ENCODE results near the gene LAIR1.
"Not testable (repeated sequence)": the region's sequence is repeated elsewhere in the genome, so short reads cannot be mapped to it uniquely, and the experiment has no call there.

LAIR1 gene

DNA sequence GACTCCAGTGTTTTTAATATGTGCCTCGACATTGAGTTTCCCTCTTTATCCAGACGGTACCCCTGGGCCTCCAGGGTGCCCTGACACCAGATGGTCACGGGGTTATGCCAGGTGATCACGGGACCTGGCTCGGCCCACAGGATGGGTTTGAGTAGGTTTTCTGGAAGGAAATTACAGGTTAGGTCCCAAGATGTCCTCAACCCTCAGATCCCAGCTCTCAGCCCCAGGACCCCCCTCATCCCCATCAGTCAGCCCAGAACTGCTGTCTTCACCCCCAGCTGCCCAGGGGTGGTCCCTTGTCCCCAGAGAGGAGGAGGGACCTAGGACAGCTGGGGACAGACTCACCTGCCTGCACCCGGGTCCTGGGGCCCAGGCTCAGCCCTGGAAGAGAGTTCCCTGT is 26.2 kb downstream of the LAIR1 start:
- no peak for DNase-seq

DNA sequence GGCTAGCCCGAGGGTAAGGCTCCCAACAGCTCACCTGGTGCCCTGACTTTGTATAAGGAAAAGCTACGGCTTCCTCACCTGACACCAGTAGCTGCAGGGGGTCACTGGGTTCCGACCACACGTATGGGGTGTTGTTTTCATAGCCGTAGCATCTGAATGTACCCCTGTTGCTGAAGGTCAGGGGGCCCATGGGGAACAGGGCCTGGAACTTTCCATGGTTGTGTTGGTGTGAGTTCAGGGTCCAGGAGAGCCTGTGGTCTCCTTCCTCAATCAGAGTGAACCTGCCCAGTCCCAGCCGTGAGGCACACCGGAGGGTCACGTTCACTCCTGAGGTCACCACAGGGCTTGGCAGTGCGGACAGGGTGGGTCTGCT is 26.9 kb downstream of the LAIR1 start:
- DNase-seq = no peak

DNA sequence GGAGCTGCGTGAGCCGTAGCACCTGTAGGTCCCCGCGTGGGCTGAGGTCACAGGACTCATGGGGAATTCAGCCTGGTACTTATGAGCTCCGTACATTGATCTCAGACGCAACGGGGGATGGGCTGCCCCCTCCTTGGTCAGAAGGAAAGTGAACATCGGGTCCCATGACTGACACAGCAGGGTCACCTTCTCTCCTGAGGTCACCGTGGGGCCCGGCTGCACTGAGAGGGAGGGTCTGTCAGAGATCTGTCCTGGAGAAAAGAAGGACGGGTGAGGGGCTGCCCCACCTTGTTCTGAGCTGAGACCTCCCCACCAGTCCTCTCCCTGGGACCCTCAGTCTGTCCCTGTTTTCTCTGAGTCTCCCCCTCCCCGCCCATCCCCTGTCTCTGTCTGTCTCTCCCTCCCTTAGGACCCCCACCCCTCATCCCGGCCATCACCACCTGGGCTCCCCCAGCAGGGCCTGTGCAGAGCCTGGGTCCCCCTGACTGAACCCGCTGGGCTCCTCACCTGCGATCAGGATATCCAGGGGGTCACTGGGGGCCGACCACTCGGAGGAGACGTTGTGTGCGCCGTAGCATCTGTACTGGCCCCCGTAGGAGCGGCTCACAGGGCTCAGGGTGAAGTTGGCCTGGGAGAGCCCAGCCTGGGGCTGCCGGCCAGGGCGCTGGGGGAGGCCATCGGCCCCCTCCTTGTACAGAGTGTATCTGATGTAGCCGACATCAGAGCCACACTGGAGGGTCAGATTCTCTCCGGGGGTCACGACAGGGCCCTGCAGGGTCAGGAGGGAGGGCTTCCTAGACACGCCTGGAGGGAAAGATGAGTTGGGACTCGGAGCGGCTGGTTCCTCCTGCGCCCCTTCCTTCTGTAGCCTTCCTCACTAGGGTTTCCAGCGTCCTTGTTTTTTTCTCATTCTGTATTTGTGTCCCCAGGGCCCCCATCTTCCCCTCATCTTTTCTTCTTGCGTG is 27.6 kb downstream of the LAIR1 start:
- DNase-seq = no peak

DNA sequence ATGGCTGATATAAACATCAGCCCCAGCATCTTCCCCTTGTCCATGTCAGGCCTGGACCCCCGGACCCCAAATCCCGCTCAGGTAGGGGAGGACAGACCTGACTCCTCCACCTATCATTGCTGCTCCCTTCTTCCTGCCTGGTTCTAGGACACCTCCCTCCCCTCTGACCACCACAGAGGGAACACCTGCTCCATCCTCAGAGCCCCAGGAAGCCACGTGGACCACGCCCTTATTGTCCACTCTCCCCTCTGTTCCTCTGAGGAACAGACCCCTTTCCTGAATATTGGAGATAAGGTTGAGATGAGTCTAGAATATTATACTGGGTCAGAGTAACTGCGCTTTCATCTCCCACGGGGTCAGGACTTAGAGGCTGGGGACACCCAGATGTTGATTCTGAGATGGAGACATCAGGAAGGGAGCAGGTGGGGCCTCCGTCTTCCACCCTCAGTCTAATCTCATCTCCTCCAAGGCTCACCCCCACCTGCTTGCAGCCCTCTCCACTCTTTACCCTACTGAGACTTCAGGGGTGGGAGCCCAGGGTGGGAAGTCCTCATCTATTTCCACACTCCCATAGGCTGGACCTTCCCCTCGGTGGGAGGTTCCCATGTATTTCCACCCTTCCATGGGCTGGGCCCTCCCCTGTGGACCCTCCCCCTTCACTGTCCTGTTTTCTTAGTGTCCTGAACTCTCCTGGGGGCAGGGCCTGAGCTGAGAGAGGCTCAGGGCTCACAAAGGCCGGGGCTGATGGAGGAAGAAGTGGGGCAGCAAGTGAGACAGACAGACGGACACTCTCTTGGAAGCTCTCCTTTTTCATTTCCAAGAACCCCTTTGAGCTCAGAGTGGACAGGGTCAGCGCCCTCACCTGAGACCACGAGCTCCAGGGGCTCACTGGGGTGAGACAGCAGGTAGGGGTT is 28.5 kb downstream of the LAIR1 start:
- DNase-seq = no peak

DNA sequence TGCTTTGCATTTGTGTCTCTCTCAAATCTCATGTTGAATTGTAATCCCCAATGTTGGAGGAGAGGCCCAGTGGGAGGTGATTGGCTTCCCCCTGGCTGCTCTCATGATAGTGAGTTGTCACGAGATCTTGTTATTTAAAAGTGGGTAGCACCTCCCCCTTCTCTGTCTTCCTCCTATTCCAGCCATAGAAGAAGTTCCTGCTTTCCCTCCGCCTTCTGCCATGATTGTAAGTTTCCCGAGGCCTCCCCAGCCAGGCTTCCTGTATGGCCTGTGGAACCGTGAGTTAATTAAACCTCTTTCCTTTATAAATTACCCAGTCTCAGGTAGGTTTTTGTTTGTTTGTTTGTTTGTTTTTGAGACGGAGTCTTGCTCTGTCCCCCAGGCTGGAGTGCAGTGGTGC is 29.6 kb downstream of the LAIR1 start:
- DNase-seq = no peak

DNA sequence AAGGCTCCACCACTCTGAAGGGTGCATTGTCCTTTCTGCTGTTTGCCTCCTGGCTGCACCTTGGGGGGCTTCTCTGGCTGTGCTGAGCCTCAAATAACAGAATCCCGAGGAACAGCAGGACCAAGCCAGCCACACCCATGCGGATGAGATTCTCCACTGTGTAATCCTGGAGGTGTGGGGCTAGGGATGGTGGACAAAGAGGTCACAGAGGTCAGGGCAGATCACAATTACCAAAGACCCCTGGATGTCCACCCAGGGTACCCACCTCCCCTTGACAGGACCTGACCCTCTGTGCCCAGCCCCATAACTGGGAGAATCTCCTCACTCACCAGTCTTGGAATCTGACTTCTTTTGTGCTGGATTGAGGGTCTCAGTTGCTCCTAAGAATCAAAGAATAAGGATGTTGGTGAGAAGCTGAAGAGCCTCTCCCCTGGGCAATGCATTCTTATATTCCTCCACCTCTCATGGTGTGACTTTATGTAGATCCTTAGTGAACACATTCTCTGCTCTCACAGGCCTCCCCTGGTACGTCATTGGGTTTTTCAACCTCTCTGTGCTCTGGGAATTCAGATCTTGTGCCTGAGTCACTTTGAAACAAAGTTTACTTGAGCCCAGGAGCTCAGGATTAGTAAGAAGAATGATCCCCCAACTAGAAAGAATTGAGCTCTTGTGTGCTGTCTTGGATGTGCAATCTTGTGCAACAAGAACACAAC is 31.0 kb downstream of the LAIR1 start:
- DNase-seq = no peak

DNA sequence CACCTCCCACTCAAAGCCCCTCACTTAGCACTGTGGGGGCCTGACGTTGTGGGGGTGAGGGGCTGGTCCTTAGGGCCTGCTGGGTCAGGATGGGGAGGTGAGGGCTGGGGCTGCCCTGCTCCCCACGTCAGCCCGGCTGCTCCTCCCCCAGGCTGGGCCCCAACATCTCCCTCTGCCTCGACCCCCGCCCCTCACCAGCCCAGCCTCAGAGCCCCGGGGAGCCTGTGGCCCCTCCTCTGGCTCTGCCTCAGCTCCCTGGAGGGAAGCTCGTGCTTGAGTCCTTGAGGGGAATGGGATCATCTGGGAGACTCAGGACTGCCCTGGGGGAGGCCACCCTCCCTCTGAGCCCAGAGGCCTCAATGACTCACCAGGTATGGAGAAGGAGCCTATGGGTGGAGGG is 32.6 kb downstream of the LAIR1 start:
- no peak for DNase-seq

DNA sequence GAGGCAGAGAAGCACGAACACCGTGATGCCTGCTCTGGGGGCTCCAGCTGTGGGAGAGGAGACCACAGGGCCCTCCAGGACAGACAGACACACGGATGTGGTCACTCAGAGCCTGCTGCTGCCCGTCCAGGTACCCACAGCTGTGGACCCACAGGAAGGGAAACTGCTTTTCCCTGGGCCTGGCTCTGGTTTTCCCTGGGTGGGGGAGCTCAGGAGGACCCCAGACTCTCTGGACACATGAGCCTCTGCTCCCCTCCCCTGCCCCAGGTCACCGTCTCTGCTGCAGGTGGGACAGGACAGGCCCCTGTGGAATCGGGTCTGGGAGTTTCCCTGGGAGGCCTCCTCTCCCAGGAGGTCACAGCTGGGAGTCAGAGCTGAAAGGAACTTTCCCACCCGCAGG is 33.1 kb downstream of the LAIR1 start:
- DNase-seq = no peak

DNA sequence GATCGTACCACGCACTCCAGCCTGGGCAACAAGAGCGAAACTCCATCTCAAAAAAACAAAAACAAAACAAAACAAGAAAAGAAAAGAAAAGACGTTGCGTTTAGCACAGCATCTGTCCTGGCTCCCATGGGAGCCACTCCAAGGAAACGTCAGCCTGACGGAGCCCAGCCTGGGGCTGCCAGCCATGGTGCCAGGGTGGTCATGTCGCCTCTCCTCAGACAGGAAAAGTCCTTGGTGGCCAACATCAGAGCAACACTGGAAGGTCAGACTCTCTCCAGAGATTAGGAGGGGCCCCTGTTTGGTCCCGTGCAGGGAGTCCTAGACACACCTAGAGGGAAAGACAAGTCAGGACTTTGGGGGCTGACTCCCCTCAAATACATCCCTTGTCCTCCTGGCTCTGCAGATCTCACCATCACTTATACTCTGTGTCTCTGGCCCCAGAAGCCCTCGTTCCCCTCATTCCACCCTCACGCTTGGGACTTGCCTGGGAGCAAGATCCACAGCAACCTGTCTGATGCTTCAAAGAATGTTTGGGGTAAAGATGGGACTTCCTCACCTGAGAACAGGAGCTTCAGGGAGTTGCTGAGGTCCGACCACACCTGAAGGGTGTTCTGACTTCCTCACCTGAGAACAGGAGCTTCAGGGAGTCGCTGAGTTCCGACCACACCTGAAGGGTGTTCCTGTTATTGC is 35.1 kb downstream of the LAIR1 start:
- DNase-seq = no peak

DNA sequence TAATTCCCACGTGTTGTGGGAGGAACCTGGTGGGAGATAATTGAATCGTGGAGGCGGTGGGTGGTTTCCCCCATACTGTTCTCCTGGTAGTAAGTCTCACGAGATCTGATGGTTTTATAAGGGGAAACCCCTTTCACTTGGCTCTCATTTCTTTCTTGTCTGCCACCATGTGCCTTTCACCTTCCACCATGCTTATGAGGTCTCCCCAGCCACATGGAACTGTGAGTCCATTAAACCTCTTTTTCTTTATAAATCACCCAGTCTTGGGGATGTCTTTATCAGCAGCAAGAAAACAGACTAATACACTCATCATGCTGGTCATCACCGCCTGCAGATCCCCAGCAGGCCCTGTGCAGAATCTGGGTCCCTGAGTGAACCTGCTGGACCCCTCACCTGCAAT is 36.0 kb downstream of the LAIR1 start:
- not testable (repeated sequence) for DNase-seq

DNA sequence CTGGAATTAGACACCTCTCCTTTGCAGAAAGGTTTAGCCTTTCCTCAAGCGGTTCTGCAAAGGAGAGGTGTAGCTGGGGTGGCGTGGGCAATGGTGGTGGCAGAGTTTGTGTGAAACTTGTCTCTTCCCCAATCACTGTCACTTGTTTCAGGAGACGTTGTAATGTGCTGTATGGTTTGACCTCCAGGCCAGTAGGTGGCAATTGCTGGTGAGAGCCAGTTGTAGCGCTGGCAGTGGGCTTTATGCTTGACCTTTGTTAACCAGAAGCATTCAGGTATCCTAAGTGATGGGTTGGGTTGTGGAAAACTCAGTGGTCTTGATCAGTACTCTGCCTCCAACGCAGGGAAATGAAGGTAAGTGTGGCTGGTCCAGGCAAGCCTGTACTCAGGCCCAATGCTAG is 39.1 kb downstream of the LAIR1 start:
- no peak for DNase-seq

DNA sequence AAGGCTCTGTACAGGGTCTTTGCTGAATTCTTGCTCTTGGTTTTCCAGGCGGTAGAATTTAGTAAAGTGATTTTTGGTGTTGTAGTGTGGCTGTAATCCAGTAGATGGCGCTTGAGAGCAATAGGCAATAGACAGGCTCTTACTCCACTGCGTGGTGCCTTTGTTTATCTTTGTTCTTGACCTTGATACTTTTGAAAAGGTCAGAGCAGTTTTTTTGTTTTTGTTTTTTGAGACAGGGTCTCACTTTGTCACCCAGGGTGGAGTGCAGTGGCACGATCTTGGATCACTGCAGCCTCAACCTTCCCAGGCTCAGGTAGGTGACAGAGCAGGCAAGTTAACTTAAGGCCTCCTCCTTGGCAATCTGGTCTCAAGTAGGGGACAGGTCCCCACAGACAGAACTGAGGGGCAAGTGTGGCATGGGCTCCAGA is 39.5 kb downstream of the LAIR1 start:
- peak; percentile 0 for DNase-seq

DNA sequence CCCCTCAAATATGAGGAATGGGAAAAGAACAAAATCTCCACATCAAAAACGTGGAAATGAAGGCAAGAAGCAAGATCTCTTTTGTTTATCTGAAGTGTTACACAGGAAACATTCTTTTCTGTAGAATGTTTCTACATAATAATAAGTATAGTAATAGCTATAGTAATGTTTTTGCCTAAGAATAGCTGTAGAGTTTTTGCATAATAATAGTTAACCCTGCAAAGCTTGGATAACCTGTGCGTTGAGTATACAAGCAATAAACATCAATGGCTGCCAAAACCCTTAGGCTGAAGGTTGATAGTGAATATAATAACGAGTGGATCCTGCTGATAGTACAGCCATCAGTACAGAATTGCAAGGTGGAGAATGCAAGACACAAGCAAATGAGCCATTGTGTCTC is 40.7 kb downstream of the LAIR1 start:
- no peak for DNase-seq

DNA sequence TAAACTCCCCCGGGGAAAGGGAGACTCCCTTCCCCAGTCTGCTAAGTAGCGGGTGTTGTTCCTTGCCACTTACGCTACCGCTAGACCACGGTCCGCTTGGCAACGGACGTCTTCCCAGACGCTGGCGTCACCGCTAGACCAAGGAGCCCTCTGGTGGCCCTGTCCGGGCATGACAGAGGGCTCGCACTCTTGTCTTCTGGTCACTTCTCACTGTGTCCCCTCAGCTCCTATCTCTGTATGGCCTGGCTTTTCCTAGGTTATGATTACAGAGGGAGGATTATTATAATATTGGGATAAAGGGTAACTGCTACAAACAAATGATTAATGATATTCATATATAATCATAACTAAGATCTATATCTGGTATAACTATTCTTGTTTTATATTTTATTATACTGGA is 41.8 kb downstream of the LAIR1 start:
- not testable (repeated sequence) for DNase-seq

DNA sequence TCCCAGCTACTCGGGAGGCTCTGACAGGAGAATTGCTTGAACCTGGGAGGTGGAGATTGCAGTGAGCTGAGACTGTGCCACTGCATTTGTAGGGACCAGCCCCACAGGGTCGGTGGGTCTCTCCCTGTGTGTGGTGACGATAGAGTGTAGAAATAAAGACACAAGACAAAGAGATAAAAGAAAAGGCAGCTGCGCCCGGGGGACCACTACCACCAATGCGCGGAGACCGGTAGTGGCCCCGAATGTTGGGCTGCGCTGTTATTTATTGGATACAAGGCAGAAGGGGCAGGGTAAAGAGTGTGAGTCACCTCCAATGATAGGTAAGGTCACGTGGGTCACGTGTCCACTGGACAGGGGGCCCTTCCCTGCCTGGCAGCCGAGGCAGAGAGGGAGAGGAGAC is 42.4 kb downstream of the LAIR1 start:
- not testable (repeated sequence) for DNase-seq

DNA sequence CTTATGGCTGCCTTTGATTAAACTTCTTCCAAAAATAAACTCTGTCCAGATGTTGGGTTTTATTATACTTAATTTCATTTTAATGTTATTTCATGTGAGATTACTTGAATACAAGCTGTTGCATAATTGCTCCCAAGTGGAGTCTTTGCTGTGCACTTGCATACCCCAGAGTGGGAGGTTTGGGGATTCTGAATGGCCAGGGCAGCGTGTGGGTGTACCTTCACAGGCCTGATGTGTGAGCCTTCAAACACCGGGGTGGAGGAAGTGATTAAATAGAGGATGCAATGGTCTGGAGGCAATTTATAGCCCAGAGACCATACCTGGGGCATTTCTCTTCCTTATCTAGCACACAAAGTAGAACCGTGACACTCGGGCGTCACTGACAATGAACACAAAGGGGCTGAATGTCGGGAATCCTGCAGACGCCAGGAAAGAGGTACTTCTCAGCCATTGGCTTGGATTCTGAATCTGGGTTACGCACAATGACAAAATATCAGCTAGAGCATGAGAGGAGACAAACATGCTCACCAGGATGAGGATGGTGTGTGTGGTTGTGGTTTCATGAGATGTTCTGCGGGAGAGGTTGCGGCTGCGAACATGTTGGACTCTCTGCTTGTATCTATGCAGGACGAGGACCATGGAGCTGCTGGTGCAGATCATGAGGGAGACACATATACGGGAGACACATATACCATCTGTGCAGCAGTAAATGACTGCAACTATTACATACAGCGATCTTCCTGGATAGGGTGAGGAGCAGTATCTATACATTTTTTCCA is 44.6 kb downstream of the LAIR1 start:
- no peak for DNase-seq

DNA sequence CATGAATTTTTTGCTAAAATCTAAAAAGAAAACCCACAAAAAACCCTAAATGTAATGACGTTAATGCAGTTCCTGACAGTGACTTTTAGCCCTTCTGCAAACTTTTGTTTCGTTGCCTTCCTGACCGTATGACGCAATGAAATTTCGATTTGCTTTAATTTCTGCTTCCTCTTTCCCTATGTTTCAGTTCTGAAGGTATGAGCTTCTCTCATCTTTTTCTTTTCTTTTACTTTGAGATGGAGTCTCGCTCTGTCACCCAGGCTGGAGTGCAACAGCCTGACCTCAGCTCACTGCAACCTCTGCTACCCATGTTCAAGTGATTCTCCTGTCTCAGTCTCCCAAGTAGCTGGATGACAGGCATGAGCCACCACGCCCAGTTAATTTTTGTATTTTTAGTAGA is 45.7 kb downstream of the LAIR1 start:
- no peak for DNase-seq

DNA sequence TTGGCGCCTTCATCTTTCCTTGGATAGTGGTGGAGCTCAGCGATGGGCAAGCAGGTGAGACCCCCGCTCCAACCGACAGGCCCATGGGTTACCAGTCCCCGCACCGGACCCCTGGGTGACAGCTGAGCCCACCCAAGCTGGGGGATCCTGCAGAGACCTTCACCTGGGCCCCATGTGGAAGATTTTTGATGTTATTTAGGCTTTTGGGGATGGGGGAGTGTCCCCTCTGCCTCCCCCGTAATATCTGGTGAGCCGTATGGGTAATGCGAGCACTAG is 46.8 kb downstream of the LAIR1 start:
- no peak for DNase-seq

DNA sequence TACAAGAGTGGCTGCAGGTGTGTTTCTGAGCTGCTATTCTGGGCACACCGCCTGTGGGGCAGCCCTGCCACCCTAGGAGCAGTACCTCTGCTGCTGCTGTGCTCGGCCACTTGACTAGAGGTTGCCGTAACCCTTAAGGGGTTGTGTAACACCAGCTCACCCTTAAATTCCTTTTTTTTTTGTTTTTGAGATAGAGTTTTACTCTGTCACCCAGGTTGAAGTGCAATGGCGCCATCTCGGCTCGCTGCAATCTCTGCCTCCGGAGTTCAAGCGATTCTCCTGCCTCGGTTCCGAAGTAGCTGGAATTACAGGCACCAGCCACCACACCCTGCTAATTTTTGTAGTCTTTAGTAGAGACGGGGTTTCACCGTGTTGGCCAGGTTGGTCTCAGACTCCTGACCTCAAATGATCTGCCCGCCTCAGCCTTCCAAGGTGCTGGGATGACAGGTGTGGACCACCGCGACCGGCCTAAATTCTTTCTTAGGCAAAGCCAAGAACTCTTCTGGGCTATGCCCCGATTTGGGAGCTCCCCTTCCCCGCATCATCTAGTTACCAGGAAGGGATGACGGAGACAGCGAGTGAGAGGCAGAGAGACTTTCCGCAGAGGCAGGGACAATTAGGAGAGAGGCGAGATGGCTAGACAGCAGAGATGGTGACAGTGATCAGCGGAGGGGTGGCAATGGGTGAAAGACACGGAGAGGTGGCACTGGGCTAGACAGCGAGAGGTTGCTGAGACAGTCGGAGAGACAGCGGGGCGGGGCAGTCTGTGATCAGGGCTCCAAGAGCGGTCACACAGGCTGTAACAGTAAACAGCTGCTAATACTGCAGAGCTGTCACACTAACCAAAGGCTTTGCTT is 47.4 kb downstream of the LAIR1 start:
- DNase-seq = no peak

DNA sequence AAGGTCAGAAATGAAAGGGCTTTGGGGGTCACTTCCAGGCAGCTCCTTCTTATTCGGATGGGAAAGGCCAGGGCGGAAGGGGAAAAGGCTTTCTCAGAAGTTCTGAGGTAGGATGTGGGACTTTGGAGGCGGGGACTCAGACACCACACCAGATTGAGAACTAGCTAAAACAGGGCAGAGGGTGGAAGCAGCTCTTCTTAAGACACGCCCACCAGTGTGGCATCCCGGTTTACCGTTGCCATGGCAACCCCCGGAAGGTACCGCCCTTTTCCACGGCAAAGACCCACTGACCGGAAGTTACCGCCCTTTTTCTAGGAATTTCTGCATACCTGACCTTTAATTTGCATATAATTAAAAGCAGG is 48.0 kb downstream of the LAIR1 start:
- DNase-seq = no peak

DNA sequence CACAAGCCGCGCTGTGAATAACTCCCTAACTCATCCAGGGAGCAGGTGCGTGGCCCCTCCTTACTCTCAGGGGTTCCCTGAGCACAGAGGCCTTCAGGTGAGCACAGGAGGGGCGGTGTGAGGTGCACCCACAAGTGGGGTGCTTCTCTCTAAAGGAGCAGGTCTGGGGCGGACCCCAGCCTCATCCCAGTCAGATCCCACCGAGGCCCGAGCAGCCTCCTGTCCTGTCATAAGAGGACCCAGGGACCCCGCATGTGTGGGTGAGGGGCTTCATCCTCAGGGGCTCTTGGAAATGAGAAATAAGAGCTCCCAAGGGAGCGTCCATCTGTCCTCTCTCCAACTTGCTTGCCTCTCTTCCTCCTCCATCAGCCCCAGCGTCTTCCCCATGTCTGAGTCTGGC is 48.8 kb downstream of the LAIR1 start:
- no peak for DNase-seq
